HG03066 (cell line): Measurements from ENCODE around the gene TARM1.
"Not testable (repeated sequence)": the region's sequence is repeated elsewhere in the genome, so short reads cannot be mapped to it uniquely, and the experiment has no call there.

Source experiments
- ATAC-seq: cut with Tn5 transposase; IDR thresholded peaks from one replicate; pipeline ENCODE4 v1.9.1; 2021; ENCODE audit warnings: low read depth; ENCODE audit not compliant: unreplicated experiment

TARM1 gene

DNA sequence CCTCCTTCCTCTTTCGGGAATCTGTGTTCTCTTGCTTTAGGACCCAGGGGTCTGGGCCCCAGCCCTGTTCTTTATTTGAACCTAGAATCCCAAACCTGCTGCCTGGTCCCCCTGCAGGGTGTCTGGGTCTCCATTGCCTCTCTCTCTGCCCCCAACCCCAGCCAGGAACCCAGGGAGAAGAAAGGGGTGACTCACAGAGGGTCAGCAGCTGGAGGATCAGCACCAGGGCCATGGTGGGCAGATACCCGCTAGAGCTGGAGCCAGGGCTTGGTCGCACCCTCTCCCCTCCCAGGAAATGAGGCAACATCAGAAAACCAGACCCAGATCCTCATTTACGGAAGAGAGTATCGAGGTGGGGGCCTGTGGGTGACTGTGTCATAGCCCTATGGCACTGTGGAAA, 19.4 kb upstream of the TARM1 start, which contains the start of gene OSCAR:
OSCAR (minus strand) TSS at position 243 of the 400 bp plus-strand sequence; CDS start at position 232, 11 bp downstream.
- ATAC-seq, result no peak

DNA sequence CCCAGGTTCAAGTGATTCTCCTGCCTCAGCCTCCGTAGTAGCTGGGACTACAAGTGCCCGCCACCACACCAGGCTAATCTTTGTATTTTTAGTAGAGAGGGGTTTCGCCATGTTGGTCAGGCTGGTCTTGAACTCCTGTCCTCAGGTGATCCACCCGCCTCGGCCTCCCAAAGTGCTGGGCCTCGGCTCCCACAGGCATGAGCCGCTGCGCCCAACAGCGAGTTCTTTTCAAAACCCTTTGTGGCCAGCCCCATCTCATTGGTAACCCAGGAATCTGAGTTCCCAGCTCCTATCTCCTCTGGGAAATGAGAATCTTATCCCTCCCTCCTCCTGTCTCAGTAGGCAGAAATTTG, 18.7 kb upstream of the TARM1 start:
- not testable (repeated sequence) for ATAC-seq

DNA sequence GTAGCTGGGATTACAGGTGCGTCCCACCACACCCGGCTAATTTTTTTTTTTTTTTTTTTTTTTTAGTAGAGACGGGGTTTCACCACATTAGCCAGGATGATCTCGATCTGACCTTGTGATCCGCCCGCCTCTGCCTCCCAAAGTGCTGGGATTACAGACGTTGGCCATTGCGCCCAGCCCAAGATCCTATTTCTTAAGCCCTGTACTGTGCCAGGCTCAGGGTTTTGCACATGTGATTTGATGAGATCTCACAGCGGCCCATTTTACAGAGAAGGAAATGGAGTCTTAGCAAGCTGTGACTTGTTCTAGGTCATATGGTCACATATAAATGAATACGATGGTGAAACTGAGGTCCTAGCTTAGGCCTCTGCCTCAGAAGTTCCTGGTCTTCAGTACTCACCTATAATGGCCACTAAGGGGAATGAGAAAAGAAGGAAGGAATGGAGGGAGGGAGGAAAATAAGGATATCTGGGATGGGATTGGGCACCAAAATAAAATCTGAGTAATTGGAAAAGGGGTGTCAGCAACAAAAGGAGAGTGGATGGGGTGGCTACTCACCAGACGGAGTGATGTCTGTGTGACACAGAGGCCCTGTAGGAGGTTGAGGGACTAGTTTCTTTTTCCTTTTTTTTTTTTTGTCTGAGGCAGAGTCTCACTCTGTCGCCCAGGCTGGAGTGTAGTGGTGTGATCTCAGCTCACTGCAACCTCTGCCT, 18.2 kb upstream of the TARM1 start:
- ATAC-seq, result no peak

DNA sequence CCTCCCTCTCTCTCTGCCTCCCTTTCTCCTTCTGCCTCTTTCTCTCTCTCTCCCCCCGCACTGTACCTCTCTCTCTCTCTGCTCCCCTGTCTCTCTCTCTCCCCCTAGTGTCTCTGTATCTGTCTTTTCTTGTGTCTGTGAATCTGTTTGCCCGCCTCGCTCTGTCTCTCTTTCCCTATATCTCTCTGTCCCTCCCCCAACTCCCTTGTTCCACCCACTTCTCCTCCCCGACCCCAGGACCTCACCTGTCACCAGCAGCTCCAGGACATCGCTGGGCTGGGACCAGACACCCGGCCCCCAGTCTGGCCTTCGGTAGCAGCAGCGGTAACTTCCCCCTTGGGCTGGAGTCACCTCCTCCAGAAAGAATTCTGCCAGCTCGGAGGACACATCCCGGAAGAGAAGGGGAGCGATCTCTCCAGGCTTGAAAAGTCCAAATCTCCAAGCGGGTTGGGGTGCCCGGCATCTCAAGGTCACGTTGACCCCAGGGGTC, 15.5 kb upstream of the TARM1 start:
- no peak for ATAC-seq

DNA sequence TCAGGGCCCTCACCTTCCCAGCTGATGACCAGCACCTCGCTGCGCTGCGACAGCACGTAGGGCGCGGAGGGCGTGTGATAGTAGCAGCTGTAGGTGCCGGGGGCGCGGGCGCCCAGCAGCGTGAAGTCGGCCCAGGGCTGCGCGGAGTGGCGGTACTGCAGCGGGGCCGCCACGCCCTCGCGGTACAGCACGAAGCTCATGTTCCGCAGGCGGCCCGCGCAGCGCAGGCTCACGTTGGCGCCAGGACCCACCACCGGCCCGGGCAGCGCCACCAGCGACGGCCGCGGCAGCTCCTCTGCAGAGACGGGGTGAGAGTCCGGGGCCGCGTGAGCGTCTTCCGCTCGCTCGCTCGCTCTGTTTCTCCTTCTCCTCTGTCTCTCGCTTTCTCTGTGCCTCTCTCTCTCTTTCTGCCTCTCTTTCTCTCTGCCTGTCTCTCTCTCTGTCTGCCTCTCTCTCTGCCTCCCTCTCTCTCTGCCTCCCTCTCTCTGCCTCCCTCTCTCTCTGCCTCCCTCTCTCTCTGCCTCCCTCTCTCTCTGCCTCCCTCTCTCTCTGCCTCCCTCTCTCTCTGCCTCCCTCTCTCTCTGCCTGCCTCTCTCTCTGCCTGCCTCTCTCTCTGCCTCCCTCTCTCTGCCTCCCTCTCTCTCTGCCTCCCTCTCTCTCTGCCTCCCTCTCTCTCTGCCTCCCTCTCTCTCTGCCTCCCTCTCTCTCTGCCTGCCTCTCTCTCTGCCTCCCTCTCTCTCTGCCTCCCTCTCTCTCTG, 14.9 kb upstream of the TARM1 start:
- not testable (repeated sequence) for ATAC-seq

DNA sequence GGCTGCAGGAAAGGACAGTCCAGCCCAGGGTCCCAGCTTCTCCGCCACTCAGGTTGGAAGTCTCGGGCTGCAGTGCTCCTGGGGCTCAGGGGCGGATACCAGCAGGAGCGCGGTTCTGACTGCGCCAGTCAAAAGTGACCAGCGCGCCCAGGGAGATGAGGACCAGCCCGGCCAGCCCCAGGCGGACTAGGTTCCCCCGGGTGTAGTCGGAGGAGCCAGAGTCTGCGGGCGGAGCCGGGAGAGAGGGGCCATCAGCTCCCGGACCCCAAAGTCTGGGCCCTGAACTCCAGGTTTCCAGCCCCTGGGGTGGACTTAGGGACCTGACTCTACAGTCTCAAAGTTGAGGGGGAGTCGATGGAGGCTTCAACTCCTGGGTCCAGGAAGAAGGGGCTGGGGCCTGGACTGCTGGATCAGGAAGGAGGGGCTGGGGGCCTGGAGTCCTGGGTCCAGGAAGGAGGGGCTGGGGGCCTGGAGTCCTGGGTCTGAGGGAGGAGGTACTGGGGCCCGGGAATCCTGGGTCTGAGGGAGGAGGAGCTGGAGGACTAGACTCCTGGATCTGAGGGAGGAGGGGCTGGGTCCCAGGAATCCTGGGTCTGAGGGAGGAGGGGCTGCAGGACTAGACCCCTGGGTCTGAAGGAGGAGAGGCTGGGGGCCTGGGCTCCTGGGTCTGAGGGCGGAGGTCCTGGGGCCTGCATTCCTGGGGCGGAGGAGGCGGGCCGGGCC, 14.1 kb upstream of the TARM1 start:
- ATAC-seq, result no peak

DNA sequence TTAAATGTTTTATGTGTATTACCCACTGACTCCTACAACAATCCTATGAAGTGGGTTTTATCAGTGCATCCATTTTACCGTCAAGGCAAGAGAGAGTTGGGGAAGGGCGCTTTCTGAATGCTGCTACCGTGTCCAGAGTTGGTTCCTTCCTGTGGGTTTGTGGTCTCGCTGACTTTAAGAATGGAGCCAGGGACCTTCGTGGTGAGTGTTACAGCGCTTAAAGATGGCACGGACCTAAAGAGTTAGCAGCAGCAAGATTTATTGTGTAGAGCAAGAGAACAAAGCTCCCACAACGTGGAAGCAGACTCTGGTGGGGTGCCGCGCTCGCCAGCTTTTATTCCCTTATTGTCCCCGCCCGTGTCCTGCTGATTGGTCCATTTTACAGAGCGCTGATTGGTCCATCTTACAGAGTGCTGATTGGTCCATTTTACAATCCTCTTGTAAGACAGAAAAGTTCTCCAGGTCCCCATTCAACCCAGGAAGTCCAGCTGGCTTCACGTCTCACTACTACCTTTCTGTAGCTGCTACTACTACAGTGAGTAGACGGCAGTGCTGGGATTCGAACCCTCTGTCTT, 13.3 kb upstream of the TARM1 start:
- no peak for ATAC-seq

DNA sequence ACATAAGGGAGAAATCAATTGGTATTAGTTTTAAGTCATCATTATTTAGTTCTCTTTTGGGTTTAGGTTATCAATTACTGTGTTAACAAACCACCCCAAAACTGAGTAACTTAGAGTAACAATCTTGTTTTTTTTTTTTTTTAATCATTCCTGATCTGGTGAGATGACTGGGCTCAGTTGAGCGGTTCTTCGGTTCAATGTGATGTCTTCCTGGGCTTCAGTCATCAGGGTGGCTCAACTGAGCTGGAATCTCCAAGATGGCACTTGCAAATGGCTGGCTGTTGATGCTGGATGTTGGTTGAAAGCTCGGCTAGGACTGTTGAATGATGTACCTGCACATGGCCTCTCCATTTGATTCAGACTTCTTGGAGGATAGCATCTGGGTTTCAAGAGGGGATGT, 3.2 kb upstream of the TARM1 start:
- ATAC-seq, result no peak

DNA sequence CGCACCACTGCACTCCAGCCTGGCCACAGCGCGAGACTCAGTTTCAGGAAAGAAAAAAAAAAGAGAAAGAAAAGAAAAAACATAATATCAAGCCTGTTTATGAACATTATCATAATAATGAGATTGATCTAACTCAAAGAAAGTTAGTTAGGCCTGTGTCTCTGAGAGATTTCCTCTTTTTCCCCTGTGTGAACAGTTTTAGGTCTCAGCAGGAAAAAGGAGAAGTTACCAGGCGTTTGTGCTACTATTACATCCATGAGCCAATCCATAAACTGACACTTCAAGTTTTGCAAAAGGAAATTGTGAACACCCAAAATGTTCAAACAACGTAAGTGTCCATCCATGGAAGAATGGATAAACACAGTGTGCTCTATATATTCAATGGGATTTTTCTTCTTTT, 3.8 kb downstream of the TARM1 start:
- ATAC-seq, result no peak

DNA sequence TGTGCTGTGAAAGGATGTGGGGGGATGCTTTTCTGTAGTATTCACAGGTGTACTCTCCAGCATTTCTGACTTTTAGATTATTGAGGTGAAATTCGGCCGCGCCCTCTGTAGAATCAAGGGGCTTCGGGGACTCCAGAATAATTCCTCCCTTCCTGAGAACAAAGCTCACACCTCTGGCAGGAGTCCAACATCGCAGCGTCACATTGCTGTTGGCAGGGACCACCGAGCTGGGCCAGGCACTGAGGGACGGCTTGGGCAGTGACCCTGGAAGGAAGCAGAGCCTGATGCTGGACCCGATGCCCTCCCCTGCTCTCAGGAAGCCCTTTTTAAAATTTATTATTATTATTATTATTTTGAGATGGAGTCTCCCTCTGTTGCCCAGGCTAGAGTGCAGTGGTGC, 6.3 kb downstream of the TARM1 start:
- ATAC-seq, result no peak

DNA sequence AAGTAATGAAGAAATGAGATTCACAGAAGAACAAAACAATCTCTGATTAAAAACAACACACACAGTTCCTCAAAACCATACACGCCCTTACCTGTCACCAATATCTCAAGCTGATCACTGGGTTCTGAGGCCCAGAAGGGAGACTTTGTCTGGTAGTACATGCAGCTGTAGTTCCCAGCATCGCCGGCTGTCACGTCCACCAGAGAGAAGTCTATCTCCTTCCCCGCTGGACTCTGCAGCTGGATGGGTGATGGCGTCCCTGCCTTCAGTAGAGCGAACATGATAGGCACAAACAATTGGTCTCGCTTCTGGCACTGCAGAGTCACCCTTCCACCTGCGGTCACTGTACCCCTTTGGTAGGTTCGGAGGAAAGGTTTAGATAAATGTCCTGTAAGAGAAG, 7.3 kb downstream of the TARM1 start:
- no peak for ATAC-seq

DNA sequence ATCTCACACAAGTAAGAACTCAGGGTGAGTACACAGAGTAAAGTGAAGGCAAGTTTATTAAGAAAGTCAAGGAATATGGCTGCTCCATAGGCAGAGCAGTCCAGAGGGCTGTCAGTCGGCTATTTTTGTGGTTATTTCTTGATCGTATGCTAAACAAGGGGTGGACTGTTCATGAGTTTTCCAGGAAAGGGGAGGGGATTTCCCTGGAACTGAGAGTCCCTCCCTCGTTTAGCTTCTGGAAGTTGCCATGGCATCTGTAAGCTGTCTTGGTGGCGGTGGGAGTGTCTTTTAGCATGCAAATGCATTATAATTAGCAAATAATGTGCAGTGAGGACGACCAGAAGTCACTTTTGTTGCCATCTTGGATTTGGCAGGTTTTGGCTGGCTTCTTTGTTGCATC, 11.7 kb downstream of the TARM1 start:
- no peak for ATAC-seq

DNA sequence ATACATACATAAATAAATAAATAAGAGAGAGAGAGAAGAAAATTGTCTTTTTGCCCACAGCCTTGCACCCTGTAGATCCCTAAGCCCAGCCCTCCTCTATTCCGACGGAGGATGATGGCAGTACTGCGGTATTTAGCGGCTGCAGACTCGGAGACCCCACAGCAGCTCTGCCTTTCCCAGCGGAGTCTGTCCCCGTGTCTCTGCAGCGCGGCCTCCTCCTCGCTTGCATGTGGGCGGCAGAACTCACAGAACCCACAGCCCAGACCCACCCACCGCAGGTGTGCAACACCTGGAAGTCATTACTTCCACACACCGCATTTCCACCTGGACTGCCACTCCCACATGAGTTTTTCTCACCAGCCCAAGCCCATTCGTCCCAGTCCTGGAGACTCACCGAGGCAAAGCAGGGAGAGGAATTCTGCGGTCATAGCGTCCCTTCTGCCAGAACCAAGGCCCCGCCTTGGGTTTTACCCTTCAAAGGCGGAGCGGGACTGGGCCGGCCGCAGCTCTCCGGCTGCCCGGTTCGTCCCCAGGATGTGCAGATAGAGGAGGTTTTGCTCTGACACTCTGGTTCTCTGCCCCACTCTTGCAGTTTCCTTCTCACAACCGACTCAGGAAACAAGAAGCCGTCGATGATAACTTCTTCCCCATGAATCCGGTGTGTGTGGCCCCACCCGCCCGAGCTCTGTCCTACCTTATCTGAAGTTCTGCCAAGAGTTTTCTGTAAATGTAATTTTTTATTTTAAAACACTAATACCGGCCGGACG, 17.6 kb downstream of the TARM1 start, which contains the start of gene VSTM1:
VSTM1 (minus strand) TSS at position 548 of the 767 bp plus-strand sequence; CDS start at position 428, 120 bp downstream.
- ATAC-seq, result no peak

DNA sequence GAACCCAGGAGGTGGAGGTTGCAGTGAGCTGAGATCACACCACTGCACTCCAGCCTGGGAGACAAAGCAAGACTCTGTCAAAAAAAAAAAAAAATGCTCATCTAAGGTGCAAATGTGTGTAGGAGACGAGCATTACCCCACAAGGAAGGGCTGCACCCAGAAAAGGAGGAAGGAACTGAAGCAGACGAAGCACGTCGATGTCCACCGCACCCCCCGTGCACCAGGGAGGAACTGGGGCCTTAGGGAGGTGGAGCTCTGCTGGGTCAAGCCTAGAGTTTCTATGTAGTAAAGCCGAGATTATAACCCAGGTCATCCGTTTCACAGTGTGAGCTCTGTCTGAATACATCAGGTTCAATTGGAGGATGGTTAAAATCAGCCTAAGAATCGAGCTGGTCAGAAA, 18.5 kb downstream of the TARM1 start:
- ATAC-seq, result no peak

DNA sequence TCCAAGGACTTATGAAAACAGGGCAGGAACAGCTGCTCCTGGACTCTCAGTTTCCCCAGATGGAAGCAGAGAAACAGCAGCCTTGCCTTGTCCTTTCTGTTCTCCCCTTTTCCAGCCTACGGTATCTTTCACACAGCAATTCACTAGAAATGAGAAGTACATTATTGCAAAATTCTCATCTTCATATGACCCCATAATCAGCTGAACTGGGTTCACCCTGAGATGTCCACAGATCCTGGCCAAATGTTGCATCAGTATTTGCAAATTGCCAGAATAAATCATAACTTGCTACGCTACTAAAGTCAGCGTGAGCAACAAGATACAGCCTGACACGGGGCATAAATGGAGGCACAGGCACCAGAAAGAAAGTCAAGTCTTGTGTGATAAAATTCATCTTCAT, 33.5 kb downstream of the TARM1 start:
- no peak for ATAC-seq

DNA sequence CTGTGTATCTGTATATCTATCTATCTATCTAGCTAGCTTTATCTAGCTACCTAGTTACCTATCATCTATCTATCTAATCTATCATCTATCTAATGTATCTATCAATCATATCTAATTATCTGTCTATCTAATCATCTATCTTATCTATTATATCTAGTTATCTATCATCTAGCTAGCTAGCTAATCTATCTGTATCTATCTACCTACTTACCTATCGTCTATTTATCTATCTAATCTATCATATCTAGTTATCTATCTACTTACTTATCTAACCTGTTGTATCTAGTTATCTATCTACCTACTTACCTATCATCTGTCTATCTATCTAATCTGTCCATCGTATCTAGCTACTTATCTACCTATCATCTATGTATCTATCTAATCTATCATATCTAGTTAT, 35.4 kb downstream of the TARM1 start:
- no peak for ATAC-seq

DNA sequence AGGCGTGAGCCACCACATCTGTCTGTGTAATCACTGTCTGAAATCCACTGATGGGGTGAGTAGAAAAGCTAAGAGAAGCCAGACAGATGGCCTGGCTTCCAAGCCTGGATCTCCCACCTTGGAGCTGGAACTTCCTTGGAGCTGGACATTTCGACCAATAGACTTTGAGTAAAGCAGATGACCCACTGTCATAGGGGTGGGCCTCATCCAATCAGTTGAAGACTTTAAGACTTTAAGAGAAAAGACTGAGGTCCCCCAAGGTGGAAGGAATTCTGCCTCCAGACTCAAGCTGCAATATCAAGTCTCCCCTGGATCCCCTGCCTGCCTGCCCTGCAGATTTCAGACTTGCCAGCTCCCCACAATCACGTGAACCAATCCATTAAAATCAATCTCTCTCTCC, 38.2 kb downstream of the TARM1 start:
- no peak for ATAC-seq

DNA sequence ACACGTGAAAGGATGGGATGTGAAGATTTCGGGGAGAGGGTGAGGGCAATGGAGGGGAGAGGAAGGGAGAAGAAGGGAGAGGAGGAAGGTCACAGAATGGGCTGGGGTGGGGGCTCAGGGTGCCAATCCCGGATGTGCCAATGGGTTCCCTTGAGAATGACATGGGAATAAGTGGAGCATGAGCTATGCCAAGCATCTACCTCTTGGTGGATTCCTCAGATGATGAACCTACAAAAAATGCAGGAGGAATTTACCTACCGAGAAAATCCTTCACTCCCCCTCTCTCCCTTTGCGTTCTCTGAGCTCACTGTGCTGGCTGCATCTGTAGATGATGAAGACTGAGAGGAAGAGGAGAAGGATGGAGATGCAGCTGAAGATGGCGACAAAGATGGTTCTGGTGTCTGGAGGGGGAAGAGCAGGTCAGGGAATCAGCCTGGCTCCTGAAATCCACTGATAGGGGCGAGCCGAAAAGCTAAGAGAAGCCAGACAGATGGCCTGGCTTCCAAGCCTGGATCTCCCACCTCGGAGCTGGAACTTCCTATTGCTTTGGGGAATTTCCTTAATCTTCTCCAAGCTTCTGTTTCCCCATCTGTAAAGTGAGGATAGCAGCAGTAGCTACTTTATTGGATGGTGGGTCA, 39.1 kb downstream of the TARM1 start:
- ATAC-seq, result no peak

DNA sequence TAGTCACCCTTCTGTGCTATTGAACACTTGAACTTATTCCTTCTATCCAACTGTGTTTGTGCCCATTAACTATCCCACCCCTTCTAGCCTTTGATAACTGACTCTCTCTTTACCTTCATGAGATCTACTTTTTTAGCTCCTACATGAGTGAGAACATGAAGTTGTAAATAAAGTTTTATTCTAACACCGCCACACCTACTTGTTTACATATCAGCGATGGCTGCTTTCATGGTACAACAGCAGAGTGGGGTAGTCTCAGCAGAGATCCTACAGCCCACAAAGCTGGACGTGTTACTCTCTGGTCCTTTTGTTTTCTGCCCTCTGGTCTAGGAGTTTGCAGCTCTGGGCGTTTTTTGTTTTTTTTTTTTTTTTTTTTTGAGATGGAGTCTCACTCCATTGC, 41.2 kb downstream of the TARM1 start:
- ATAC-seq, result no peak

DNA sequence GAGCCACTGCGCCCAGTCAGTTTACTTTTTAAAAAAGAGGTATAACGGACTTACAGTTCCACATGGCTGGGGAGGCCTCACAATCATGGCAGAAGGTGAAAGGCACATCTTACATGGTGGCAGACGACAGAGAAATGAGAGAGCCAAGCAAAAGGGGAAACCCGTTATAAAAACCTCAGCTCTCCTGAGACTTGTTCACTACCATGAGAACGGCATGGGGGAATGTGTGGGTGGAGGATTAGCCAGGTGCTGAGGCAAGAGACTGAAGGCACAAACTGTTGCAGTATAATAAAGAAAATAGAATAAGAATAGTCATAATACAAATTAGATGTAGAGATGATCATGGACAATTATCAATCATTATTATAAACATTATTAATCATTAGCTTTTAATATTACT, 44.6 kb downstream of the TARM1 start:
- not testable (repeated sequence) for ATAC-seq
